GM21381 (cell line): Measurements from ENCODE around the gene MTCL1.

ENCODE experiments used
- ATAC-seq: cut with Tn5 transposase; IDR thresholded peaks from one replicate; pipeline ENCODE4 v1.9.1; 2021; ENCODE audit warnings: mild to moderate bottlenecking, moderate library complexity; ENCODE audit not compliant: unreplicated experiment

Gene MTCL1

GRCh38 chr18:8766559-8767293, 61.4 kb downstream of the MTCL1 start:
- ATAC-seq = no peak

DNA sequence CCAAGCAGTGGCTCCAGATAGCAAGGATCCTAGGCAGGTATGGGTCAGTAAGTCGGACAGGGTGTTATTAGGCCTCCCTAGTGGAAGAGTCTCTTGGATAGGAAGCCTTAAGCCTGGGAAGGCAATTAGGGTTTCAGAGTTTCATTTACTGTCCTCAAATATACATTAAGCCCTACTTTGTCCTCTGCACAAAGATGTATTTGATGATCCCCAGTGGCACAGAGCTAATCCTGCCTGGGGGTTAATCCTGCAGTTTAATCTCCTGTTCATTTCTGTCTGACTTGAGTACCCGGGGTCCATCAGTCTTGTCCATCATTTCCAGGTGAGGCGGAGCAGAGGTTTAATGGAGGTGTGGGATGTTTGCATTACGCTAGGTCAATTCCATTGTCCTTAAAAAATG, 62.0 kb downstream of the MTCL1 start:
- no peak for ATAC-seq

DNA sequence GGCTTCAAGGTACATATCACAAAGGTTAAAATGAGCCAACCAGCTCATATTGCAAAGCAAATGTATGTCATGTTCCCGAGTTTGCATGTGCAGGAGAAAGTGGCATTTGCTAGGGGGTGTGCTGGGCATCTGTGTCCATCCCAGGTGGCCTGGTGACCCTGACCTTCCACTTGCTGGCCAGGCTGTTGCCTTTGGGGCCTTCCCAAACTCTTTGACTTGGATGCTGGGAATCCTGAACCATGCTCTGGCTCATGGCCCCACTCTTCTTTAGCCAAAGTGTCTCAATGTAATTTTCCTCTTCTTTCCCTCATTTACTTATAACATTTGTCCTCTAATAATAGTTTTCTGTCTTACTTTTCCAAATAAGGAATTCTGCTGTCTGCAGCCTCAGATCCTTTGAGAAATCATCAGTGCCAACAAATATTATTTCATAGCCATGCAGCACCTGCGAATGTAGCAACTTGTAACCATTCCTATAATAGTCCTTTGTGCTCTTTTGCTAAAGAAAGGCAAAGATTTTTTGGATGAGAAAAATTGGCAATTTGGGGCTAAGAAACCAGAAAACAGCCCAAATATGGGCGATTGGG, 64.2 kb downstream of the MTCL1 start:
- ATAC-seq = no peak

DNA sequence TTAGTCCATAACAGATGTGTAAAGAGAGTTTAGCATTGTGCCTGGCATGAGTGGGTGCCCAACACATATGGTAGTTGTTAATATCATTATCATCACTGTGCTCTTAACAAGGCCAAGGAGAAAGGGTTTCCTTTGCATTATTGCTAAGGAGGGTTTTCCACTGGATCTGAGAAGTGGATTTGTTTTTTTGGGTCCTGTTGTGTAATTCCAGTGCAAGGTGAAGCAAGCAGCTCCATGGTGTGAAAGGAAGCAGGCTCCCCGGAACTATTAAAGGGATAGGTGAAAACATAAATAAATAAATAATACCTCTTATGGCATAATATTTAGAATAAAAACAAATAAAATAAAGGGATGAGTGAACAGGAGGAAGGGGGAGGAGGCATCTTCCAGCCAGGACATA, 65.3 kb downstream of the MTCL1 start:
- no peak for ATAC-seq

GRCh38 chr18:8771930-8772329, 66.6 kb downstream of the MTCL1 start:
- no peak for ATAC-seq

DNA sequence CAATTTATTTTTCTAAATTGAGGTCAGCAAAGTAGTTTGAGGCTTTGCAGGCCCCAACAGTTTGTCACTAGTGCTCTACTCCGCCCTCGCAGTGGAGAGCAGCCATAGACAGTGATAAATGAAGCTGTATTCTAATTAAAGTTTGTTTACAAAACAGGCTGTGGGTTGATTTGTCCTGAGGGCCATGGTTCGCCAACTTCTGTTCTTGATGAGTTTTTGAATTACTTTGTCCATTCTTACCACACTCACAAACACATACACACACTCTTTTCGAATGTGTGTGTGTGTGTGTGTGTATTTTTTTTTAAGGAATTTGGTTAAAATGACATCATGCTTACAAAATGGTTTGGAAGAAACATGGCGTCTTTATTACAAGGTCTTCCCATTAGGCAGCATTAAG, 68.6 kb downstream of the MTCL1 start:
- ATAC-seq = no peak

DNA sequence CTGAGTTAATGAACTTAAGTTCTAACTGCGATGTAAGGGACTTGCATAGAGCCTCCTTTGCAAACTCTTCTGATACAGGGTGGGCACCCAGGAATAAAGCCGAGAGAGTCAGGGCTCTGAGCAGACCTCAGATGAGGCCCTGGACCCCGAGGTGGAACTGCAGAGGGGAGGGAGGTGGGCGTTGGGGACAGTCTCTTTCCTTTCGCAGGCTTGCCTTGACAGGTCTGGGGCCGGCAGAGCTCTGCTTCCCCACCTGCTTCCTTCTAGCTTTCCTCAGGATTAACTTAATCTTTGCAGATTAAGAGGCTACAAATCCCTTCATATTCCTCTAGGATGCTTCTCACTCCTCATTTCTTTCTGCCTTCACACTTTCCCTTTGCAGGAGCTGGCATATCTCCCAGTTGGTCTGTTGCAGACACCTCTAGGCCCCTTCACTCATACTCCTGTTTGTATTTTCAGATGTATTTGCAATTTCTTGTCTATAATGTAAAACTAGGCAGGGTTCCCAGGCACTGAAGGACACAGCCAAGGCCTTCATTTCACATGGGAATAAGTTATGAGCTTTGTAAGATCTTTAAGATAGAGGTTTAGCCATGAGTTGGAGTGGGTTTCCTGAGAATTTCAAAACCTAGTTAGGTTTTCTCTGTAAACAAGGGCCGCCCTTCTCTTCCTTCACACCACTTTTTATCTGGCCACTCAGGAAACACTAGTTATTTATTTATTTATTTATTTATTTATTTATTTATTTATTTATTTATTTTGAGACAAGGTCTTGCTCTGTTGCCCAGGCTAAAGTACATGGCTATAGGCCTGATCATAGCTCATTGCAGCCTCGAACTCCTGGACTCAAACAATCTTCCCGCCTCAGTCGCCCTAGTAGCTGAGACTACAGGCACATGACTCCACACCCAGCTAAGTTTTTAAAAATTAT, 70.9 kb downstream of the MTCL1 start:
- ATAC-seq = no peak

GRCh38 chr18:8777846-8778245, 72.5 kb downstream of the MTCL1 start:
- ATAC-seq = no peak

DNA sequence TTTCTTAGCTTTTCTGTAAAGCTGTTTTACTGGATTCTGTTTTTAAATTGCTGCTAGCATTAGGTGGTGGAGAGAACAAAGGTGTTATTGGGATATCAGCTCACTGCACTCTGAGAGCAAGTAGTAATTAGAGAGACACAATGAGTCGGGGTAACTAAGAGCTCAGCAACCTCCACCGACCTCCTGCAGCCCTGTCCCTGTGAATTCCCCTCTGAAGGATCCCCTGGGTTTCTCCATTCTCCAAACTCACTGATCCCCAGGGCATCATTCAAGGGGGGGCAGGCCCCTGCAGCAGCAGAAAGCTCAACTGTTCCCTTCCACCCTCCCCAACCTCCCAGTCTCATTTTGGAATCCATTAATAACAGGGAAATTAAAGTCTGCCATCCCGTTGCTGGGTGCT, 73.0 kb downstream of the MTCL1 start:
- ATAC-seq = no peak

- ATAC-seq = no peak
Observed at GRCh38 chr18:8778824-8779223, 73.5 kb downstream of the MTCL1 start.

DNA sequence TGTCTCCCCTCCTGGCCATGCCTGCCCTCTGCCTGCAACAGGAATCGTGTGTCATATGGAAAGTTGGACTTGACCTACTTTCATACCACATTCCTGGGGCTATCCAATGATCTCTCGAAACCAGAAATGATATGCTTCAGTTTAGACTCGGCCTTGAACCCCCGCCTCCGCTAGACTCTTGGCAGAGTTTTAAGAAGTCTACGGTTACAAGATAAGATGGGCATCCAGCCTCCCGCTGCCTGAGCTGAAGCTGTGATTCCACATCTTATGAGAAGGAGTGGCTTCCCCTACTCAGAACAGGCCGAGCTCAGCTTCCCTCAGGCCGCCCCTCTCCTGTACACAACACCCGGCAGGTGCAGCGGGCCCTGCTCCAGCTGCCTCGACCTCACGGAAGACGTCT, 73.9 kb downstream of the MTCL1 start:
- ATAC-seq = no peak

DNA sequence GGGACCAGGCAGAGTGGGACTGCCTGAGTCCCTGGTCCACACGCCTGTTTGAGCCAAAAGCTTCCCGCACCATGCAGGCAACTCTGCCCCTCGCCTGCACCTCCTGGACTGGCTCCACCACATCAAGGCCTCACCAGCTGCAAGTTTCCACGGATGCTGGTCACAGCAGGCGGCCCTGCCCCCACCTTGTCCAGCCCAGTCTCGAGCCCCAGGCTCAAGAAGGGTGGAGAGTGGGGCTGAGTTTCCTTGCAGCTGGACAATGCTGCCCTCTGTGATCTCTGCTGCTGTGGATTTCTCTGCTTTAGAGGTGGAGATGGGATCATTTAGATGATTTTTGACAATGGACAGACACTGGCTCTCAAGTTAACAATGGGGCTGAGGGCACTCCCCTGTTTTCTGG, 74.9 kb downstream of the MTCL1 start:
- no peak for ATAC-seq

DNA sequence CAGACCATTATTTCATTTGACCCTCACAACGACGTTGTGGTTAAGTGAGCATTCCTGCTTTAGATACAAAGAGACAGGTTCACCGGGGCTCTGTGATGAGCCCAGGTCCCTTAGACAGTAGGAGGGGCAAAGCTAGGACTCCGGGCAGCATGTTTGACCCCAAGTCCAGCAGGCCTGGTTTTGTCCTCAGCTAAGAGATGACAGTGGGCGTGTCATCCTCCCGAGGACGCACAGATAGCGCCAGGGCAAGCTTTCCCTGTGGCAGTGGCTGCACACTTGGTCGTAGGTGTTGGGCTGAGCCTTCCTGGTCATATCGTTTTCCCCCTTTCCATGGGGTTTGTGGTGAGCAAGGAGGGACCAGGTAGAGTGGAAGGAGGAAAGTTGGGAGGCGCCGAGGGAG, 76.3 kb downstream of the MTCL1 start:
- no peak for ATAC-seq

DNA sequence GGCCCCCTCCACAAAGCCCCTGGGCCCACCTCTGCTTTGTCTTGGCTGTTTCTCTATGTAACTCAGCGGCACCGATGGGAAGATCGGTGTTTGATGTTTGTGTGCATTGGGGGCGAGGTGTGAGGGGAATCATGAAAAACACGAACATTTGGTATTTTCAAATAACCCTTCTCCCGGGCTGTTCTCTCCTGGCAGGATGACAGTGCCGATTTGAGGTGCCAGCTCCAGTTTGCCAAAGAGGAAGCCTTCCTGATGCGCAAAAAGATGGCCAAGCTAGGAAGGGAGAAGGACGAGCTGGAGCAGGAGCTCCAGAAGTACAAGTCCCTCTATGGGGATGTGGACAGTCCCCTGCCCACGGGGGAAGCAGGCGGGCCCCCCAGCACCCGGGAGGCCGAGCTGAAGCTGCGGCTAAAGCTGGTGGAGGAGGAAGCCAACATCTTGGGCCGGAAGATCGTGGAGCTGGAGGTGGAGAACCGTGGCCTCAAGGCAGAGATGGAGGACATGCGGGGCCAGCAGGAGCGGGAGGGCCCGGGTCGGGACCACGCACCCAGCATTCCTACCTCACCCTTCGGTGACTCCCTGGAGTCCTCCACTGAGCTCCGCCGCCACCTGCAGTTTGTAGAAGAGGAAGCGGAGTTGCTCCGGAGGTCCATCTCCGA, 78.1 kb downstream of the MTCL1 start:
- no peak for ATAC-seq

DNA sequence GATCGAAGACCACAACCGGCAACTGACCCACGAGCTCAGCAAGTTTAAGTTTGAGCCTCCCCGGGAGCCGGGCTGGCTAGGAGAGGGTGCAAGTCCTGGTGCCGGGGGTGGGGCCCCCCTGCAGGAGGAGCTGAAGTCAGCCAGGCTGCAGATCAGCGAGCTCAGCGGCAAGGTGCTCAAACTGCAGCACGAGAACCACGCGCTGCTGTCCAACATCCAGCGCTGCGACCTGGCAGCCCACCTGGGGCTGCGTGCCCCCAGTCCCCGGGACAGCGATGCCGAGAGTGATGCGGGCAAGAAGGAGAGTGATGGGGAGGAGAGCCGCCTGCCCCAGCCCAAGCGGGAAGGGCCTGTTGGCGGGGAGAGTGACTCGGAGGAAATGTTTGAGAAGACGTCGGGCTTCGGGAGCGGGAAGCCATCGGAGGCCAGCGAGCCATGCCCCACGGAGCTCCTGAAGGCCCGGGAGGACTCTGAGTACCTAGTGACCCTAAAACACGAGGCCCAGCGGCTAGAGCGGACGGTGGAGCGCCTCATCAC, 78.7 kb downstream of the MTCL1 start:
- no peak for ATAC-seq

- ATAC-seq = no peak
Observed at GRCh38 chr18:8785261-8785660, 79.9 kb downstream of the MTCL1 start.

DNA sequence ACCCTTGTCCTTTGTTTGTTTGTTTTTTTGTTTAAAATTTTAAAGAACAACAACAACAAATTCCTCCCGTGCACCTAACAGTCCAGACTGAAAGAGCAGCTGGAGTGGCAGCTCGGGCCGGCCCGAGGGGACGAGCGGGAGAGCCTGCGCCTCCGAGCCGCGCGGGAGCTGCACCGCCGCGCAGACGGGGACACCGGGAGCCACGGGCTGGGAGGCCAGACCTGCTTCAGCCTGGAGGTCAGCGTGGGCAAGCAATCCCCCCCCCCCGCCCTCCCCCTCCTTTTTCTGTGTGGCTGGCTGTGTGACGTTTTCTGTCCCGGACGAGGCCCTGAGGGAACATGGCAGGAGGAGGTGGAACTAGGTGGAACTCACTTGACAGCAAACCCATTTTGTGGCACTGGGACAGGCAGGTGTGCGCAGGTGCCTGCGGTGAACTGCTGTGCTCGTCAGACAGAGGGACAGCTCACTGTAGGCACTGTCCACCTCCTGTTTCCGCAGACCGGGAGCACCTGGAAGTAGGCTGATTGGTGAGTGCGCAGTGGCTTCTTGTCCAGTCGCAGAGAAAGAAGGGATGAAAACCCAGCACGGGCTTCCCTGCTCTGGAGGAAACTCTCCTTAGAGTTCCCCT, 80.6 kb downstream of the MTCL1 start:
- ATAC-seq = no peak

- ATAC-seq = no peak
Observed at GRCh38 chr18:8786483-8787370, 81.4 kb downstream of the MTCL1 start.

GRCh38 chr18:8787371-8787670, 82.0 kb downstream of the MTCL1 start:
- ATAC-seq = no peak

- ATAC-seq = no peak
Observed at GRCh38 chr18:8787794-8788193, 82.4 kb downstream of the MTCL1 start.
